Colonic mucosa (tissue), 4 donors: ENCODE data around the gene CASKIN2. TPM values are rescaled to one million over a fixed set of nuclear protein-coding genes. Genes with fewer than 3 reads are reported as not detected.

Experiments
- DNase-seq: peaks from one replicate; pipeline ENCODE4 v3.0.0-alpha.2; 2020
- H3K27ac ChIP-seq: fragments of 200-600 bp; one replicate; pipeline ENCODE4 v1.8.0; 2021
- H3K27me3 ChIP-seq: fragments of 200-600 bp; one replicate; pipeline ENCODE4 v1.8.0; 2021
- H3K36me3 ChIP-seq: fragments of 200-600 bp; one replicate; pipeline ENCODE4 v1.8.0; 2021
- H3K4me1 ChIP-seq: fragments of 200-600 bp; one replicate; pipeline ENCODE4 v1.8.0; 2021; ENCODE audit warnings: mild to moderate bottlenecking
- H3K4me3 ChIP-seq: fragments of 200-600 bp; one replicate; pipeline ENCODE4 v1.8.0; 2021
- H3K9ac ChIP-seq, 2 donors: one replicate each; pipeline ENCODE4 v1.7.0; 2013; ENCODE audit warnings: control low read depth in 2 of 2, low read depth in 2 of 2, low read length in 2 of 2
- H3K9me3 ChIP-seq: fragments of 200-600 bp; one replicate; pipeline ENCODE4 v1.8.0; 2021
- intact Hi-C: fragments of 100-400 bp; cut with DNase I; formaldehyde crosslinking; loops from one replicate; pipeline ENCODE4 v1.14.1; 2022
- total RNA-seq, 2 donors: library from RNA; stranded (reverse); fragmentation: NEBNext Ultra II Directional in 1 of 2; extraction: Animal tissue kit (Norgen Biotek cat#: 25700) in 1 of 2; gene quantifications; one replicate each; pipeline ENCODE4 v1.2.1, GENCODE V29; 2021
- TF ChIP-seq, protein P1 (sequence below): fragments of 200-600 bp; IDR thresholded peaks from one replicate; pipeline ENCODE4 v1.8.0; 2022; ENCODE audit warnings: antibody characterized with exemption, mild to moderate bottlenecking
- donor health status: healthy.
- donor health status: DM: no; HTN: no; CAD: no.
- donor health status: DM: no; HTN: no; CAD: no.

CASKIN2 gene
- total RNA-seq, 2 donors from 2014 or later = 26.5 to 28.6 TPM

DNA sequence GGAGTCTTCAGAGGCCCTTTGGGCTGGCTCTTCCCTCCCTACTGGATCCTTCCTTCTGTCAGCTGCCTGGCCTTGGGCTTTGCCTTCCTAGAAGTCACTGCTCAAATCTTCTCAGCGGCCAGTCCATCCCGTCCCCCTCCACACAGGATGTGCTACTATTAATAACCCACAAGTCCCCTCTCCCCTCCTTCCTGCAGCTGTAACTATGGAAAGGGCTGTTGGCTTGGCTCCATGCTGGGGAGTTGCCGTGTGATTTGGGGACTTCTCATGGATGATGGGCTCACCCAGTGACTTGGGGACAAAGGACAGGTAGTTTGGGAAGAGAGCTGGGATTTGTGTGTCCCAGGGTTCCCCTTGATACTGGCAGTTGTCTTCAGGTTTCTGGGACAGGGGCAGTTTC lies 39.5 kb downstream of the CASKIN2 start:
- Histone ChIP-seq H3K4me1 (peaks cover 5% of the 10 kb centered on the region), H3K36me3 (no peaks in the 10 kb centered on the region)

DNA sequence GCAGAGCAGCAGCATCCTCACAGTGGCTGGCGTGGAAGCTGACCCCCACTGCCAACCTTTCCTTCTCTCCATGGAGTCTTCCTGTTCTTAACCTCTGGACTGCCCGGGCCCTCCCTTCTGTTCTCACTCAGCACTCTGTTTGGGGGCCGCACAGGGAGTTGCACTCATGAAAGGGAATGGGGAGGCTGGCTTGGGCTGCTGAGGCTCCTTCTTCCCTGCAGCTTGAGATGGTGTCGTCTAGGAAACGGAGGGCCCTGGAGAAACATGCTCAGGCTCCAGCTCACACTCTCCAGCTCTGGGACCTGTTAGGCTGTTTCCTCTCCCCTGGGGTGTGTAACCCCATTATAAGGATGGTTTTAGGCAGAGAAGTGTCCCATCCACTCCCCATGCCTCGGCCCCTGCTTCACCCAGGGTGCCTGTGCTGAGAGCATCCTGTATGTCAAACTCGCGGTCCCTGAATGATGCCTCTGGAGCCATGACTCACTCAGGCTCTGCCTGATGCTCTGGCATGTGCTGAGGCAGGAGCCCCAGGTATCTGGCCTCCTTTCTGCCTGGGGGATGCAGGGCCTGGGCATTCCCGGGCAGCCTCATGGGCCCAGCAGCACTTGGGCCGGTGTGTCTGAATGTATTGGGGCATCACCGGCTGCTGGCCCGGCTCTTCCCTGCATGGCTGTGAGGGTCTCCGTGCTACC lies 40.0 kb downstream of the CASKIN2 start:
- intact Hi-C loops = no loop called here
- H3K27me3 ChIP-seq = no peaks in the 10 kb centered on the region
- peaks cover 5% of the 10 kb centered on the region for H3K4me1 ChIP-seq
- H3K4me3 ChIP-seq = no peak overlapping the region
- TF ChIP-seq, protein P1, sequence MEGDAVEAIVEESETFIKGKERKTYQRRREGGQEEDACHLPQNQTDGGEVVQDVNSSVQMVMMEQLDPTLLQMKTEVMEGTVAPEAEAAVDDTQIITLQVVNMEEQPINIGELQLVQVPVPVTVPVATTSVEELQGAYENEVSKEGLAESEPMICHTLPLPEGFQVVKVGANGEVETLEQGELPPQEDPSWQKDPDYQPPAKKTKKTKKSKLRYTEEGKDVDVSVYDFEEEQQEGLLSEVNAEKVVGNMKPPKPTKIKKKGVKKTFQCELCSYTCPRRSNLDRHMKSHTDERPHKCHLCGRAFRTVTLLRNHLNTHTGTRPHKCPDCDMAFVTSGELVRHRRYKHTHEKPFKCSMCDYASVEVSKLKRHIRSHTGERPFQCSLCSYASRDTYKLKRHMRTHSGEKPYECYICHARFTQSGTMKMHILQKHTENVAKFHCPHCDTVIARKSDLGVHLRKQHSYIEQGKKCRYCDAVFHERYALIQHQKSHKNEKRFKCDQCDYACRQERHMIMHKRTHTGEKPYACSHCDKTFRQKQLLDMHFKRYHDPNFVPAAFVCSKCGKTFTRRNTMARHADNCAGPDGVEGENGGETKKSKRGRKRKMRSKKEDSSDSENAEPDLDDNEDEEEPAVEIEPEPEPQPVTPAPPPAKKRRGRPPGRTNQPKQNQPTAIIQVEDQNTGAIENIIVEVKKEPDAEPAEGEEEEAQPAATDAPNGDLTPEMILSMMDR = no peak
- peak overlapping the region in 1 of 2 donors; percentile 4 for H3K9ac ChIP-seq
- no peak overlapping the region for H3K27ac ChIP-seq
- H3K9me3 ChIP-seq = no peaks in the 10 kb centered on the region
- H3K36me3 ChIP-seq = no peaks in the 10 kb centered on the region
- DNase-seq = no peak

More for the DNA sequence above, 39.5 kb downstream of the CASKIN2 start:
- no peaks in the 10 kb centered on the region for H3K27me3 ChIP-seq
- TF ChIP-seq, protein P1 = no peak
- no peak overlapping the region for H3K4me3 ChIP-seq
- peak overlapping the region; percentile 27 for H3K27ac ChIP-seq
- intact Hi-C loops = no loop called here
- DNase-seq = no peak
- H3K9ac ChIP-seq = peak overlapping the region in 1 of 2 donors; percentile 4
- H3K9me3 ChIP-seq = no peaks in the 10 kb centered on the region

DNA sequence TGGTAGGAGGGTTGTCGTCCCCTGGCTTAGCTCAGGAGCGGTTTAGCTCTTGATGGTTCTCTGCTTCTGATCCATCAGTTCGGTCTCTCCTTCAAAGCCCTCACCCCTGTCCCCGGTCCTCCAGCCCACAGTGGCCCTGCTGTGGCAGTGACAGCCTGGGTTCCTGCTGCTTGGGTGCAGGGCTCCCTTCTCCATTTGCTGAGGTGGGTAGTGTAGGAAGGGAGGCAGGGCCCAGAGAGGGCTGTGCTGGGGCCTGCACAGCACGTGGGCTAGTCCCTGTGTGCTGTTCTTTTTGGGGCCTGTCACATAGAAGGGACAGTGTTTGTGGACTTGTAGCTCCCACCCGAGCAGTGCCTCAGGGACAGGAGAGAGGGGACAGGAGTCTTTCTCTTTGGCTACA lies 40.6 kb downstream of the CASKIN2 start:
- Histone ChIP-seq H3K4me1 (peaks cover 5% of the 10 kb centered on the region), H3K27ac (no peak overlapping the region), H3K36me3 (no peaks in the 10 kb centered on the region), H3K27me3 (no peaks in the 10 kb centered on the region), H3K9me3 (no peaks in the 10 kb centered on the region), H3K9ac (no peak overlapping the region), H3K4me3 (no peak overlapping the region)
- intact Hi-C loops = no loop called here
- no peak for DNase-seq
- TF ChIP-seq, protein P1 = no peak

DNA sequence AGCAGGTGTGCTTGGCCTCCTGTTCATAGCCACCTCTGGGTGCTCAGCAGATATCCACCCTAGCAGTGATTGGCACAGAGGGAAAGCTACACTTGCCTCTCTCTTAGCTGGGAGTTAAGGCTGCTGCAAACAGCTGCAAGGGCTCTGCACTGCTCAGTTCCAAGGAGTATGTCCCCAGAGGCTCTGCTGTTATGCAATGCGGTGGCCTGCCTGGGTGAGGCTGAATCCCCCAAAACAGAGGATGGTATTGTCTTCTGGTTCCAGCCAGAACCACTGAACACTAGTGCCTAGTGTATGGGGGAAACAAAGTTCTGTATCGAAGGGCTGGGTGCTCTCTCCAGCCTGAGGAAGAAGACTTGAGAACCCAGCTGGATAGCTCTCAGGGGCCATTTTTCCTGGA lies 42.1 kb downstream of the CASKIN2 start:
- no peaks in the 10 kb centered on the region for H3K9me3 ChIP-seq
- no peaks in the 10 kb centered on the region for H3K27me3 ChIP-seq
- no peak overlapping the region for H3K9ac ChIP-seq
- TF ChIP-seq, protein P1 = no peak
- intact Hi-C loops = no loop called here
- no peaks in the 10 kb centered on the region for H3K36me3 ChIP-seq
- no peak overlapping the region for H3K27ac ChIP-seq
- H3K4me1 ChIP-seq = peaks cover 5% of the 10 kb centered on the region
- no peak overlapping the region for H3K4me3 ChIP-seq
- no peak for DNase-seq

DNA sequence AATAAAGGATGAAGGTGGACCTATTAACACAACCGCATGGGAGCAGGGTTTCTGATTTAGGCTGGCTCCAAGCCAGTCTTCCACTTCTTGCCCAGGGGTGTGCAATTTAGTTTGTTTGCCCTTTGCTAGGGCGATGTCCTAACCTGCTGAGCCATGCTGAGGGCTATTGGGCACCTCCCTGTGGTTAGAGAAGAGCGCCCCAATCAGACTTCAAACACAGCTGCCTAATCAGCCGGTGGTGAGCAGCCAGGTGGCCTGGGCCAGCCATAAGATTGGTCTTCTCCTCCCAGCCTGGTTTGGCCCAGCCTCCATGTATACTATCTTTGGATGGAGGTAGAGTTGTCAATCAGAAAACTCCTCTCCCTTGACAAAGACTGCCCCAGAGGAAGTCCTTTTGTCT lies 43.2 kb downstream of the CASKIN2 start:
- TF ChIP-seq, protein P1 = no peak
- Histone ChIP-seq H3K36me3 (no peaks in the 10 kb centered on the region), H3K27me3 (no peaks in the 10 kb centered on the region), H3K27ac (no peak overlapping the region), H3K9me3 (no peaks in the 10 kb centered on the region), H3K9ac (no peak overlapping the region), H3K4me1 (peaks cover 5% of the 10 kb centered on the region), H3K4me3 (no peak overlapping the region)
- intact Hi-C loops = no loop called here
- DNase-seq = peak; percentile 38
